A172 (cell line): ENCODE data around the gene F11. TPM values are rescaled to one million over a fixed set of nuclear protein-coding genes. Genes with fewer than 3 reads are reported as not detected.
A peak's percentile ranks its signal among the peaks of the same experiment; 100 is the strongest.
"Not testable (repeated sequence)": the region's sequence is repeated elsewhere in the genome, so short reads cannot be mapped to it uniquely, and the experiment has no call there.

Source experiments
- DNase-seq: peaks from one replicate; pipeline ENCODE4 v3.0.0-alpha.2; 2015; ENCODE audit warnings: low spot score
- total RNA-seq: library from RNA; depleted of rRNA; stranded (reverse); fragments of >200 nt; shearing (Covaris generic); gene quantifications from 2 replicates; pipeline ENCODE4 v1.2.3, GENCODE V29; 2014; rRNA removed

The F11 gene
- not detected in 2 replicates for total RNA-seq

DNA sequence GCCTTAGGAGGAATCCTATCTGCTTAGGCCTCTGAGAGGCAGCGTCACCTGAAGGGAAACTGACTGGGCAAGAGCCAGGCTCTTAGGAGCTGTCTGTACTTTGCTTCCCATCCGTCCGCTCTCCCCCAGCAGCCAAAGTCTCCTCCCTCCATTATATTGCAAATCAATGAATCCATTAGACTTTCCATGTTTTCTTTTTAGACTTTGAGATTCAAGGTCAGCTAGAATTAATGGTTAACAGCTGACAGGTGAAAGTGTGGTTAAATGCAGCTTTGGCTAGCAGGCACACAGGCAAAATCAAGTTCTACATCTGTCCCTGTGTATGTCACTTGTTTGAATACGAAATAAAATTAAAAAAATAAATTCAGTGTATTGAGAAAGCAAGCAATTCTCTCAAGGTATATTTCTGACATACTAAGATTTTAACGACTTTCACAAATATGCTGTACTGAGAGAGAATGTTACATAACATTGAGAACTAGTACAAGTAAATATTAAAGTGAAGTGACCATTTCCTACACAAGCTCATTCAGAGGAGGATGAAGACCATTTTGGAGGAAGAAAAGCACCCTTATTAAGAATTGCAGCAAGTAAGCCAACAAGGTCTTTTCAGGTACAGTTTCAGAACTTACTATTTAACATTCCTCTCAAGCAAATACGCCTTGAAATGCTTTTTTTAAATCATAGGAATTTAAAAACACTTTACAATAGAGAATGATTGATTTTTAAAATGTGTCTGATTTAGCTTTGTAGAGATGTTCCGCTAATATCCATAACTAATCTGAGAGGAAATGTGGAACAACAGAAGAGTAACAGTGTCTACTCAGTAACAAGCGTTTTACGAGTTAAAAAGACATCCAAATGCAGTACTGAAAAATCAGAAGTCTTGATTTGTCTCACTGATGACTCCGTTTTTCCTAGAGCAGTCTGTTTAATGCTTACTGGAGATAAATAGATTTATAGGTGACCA lies at the start of gene F11:
F11 (plus strand) TSS at position 507 of the 970 bp plus-strand sequence. CDS start 948 bp downstream, outside the sequence.
- DNase-seq: no peak

DNA sequence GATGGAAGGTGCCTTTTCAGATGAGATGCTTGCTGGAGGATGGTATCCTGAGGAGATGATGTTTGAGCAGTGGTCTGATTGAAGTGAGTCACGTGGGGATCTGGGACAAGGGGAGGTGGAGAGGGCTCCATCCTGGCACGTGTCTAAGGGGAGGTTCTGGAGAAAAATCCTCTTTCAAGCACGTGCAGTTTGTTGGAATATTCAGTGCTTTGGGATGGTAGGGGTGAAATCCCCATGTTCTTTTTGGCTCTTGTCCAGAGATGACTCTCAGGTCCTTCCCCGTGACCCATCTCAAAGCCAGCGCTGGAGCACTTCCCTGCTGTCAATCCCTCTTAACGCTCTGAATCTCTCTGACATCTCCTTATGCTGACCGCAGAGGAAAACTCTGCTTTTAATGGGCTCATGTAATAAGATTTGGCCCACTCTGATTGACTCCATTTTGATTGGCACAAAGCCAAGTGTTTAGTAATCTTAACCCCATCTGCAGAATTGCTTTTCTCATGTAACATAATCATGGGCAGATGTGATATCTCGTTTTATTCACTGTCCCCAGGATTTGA lies 49.4 kb upstream of the F11 start:
- no peak for DNase-seq

DNA sequence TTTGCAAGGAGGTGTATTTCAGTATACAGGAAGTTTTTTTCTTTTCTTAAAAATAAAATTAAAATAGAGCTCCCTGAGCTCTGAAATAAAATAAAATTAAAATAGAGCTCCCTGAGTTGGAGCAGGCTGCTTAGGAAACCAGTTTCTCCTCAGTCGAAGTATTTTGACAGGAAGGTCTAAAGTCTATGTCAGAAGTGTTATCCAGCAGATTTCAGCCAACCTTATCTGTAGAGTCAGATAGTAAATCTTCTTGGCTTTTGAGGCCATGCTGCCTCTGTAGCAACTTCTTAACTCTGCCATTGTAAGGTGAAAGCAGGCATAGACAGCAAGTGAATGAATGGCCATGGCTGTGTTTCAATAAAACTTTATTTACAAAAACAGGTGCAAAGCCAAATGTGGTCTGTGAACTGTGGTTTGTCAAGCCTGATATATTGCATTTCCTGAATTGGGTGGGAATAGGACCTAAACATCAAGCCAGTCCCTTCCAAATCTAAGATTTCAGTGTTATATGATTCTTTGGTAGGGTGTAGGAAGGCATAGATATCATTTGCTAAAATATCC lies 48.2 kb upstream of the F11 start:
- DNase-seq: no peak

DNA sequence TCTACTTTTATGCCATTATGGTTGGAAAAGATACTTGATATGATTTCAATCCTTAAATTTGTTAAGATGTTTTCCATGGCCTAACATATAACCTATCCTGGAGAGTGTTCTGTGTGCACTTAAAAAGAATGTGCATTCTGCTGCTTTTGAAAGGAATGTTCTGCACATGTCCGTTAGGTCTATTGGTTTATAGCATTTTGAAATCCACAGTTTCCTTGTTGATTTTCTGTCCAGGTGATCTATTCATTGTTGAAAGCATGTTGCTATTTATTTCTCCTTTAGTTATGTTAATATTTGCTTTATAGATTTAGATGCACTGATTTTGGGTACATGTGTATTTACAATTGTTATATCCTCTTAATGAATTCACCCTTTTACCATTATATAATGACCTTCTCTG lies 44.4 kb upstream of the F11 start:
- DNase-seq: no peak

DNA sequence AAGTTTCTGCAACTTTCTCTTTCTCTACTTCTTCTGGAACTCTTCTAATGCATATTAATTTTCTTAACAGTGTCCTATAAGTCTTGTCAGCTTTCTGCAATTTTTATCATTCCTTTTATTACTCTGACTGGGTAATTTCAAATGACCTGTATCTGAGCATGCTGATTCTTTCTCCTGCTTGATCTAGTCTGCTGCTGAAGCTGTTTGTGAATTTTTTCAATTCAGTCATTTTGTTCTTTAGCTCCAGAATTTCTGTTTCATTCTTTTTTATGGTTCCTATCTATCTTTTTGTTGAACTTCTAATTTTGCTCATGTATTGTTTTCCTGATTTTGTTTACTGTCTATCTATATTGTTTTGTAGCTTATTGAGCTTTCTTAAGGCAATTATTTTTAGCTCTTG lies 40.1 kb upstream of the F11 start:
- no peak for DNase-seq

DNA sequence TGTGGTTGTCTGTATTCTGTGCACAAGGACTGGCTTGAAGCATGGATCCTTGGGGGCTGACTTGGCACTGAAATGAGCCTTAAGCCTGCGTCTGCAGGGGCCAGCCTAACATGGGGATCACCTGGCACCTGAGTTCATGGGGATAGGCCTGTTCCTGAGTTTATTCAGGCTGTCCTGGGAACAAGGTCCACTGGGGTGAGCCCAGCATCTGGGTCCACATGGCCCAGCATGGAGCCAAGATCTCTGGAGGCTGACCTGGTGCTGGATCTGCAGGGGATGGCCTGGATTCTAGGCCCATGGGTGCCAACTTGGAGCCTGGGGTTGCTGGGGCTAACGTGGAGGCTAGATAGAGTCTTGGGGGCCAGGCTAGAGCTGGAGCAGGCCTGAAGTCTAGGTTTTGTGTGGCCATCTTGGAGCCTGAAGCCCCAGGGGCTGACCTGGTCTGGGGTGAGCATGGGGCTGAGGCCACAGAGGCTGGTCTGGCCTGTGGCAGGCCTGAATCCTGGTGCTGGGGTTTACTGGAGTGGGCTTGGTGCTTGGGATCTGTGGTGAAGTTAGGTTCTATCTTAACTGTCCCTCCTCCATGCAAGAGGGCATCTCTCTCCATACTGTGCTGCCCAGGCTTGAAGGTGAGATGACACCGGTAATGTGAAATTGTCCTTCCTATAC lies 39.3 kb upstream of the F11 start:
- DNase-seq: no peak

DNA sequence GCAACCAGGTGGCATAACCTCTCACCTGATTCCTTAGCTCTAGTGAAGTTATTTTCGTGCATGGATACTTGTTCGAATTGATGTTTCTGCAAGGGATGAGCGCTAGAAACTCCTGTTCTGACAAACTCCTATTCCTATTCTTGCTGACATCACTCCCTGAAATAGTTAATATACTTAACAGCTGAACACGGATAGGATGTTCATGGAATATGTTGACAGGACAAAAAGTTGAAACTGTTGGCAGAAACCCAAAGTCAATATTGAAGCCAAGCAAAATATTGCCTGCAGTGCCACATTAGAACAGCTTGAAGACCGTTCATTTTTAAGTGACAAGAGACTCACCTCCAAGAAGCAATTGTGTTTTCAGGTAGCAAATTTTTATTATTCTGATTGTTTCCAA lies 38.8 kb upstream of the F11 start, which contains the start of gene KLKB1:
KLKB1 (plus strand) TSS at position 287 of the 400 bp plus-strand sequence. CDS start 689 bp downstream, outside the sequence.
- no peak for DNase-seq

DNA sequence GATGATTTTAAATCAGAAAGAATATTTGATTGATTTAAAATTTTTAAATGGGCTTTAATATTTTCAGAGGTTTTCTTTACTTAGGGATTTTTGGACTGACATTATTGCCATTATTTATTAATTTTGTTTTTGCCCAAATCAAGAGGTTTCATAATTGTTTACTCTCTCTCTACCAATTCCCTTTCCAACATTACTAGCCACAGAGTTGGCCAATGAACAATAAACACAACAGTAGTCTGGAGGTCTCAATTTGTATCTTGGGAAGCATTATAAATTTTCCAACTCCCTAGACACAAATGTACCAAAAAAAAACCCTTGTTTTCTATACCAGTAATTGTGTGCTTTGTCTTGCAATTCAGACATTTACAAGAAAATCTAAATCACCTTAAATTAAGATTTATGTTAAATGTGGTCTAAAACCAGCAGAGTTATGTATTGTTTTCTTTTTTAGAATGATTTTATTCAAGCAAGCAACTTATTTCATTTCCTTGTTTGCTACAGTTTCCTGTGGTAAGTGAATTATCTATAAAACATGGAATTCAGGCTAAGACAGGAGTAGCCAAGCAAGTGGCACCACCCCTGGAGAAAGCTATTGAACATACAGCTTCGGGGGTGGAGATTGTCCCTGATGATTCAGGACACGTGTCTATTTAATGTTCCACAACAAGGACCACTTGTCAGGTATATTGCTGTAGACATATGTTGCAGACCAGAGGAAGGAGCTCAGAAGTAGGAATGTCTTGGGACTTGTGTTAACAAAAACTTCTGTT lies 38.1 kb upstream of the F11 start:
- peak; percentile 15 for DNase-seq

DNA sequence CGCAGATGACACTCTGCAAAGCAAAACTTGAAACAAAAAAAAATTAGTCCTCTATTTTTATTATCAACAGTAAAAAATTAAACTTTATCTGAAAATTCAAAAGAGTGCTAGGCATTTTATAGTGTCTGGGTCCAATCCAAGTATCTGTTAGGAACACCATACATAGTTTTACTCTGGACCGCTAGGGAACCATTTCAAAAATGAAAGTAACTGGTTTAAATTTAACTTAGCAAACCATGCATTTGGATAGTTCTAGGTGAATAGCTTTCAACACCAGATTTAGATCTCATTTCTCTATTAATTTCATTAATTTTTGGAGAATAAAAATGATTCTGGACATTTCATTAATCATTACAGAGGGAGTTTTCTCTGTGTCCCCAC lies 37.5 kb upstream of the F11 start:
- DNase-seq: no peak

DNA sequence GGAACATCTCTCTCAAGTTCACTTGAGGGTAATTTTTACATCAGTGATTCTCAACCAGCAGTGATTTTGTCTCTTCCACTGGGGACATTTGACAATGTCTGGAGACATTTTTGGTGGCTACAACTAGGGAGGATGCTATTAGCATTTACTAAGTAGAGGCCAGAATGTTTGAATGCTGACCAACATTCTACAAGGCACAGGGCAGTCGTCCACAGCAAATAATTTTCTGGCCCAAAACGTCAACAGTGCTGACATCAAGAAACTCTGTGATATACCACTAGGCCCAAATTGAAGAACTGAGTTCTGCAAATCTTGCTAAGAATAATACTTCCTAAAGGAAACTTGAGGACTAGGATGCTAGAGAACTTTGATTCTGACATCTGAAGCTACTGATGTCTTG lies 31.6 kb upstream of the F11 start:
- no peak for DNase-seq

DNA sequence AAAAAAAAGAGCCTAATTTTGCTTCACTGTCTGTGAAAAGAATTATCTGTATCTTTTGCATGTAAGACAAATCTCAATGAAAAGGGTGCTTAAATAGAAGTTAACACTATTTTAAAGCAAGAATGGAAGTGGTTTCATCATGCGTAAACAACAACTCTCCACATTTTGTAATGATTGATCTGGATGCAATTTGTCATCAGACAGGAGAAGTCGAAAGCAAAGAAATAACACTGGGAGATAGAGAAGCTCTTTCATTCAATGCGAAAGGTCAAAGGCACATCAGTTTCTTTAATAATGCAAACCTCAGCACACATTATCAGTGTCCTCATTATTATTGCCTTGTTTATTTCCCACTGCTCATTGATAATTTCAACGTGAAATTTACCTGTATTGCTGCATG lies 29.9 kb upstream of the F11 start:
- DNase-seq: no peak

DNA sequence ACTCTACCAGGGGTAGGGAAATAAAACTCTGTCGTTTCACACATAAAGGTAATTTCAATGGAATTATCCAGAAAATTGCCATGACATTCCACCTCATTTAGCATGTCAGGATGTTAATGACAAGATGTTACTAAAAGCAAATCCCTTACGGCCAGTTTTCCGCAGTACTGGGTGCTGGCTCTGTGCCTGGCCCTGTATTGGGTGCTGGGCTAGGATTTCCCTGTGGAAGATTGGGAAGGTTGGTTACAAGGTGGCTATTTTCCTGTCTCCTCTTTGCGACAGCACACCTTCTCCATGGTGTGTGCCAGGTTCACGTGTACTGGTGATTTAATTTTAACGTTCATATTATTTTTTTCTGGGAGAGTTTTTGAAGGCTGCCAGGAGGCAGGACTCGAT lies 25.5 kb upstream of the F11 start:
- DNase-seq: no peak

DNA sequence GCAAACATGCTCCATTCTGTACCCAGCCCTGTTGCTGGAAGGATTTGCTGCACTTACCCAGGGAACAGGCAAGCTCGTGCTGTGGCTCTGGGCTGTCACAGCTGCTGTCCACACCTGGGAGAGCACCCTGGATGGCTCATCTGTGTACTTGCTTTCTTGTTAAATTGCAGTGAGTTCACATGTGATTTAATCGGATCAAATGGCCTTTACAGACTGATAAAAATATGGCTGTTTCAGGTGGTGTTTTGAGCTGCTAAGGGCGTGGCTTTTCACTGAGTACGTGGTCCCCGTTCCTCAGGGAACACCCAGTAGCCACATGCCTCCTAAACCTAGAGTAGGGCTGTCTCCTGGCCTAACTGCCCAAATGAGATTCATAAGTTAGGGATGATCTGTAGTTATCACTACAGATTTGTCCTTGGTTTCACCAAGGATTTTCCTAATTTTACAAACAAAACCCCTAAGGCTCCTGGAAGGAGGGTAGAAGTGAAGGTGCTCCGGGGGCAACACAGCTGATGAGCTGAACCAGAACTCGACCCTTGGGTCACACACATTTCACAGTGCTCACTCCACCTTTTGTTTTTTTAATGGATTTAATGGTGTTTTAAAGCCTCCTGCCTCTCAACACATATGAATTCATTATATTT lies 25.0 kb upstream of the F11 start:
- DNase-seq: no peak

DNA sequence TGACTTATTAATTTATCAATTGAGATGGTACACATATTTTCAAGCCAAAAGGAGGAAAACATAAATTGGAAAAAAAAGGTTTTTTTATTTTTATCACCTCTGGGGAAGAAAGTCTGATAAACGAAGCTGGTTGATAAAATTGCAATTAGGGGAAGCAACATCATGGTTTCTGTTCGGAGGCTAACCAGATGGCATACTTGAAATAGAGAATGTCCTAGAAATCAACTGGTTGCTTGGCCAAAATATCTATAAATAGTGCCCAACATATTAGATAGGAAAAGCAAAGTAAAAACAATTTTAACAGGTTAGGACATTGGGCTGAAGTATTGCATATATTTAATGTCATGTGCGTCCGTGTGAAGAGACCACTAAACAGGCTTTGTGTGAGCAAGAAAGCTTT lies 24.4 kb upstream of the F11 start:
- DNase-seq: no peak

DNA sequence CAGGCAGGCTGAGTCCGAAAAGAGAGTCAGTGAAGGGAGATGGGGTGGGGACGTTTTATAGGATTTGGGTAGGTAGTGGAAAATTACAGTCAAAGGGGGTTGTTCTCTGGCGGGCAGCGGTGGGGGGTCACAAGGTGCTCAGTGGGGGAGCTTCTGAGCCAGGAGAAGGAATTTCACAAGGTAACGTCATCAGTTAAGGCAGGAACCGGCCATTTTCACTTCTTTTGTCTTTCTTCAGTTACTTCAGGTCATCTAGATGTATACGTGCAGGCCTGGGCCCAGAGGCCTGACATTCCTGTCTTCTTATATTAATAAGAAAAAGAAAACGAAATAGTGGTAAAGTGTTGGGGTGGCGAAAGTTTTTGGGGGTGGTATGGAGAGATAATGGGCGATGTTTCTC lies 24.0 kb upstream of the F11 start:
- not testable (repeated sequence) for DNase-seq

DNA sequence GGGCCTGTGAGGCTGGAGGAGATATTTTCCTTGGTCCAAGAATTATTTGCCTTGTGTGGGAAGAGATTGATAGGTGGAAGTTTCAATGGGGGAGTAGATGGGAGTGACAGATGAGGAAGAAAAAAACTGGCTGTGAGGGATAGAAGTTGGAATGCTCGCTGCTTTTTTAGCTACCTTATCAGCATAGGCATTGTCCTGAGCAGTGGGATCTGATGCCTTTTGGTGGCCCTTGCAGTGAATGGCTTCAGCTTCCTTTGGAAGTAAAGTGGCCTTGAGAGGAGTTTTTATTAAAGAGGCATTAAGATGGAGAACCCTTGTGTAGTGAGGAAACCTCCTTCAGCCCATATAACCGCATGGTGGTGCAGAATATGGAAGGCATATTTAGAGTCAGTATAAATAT lies 22.7 kb upstream of the F11 start:
- no peak for DNase-seq

DNA sequence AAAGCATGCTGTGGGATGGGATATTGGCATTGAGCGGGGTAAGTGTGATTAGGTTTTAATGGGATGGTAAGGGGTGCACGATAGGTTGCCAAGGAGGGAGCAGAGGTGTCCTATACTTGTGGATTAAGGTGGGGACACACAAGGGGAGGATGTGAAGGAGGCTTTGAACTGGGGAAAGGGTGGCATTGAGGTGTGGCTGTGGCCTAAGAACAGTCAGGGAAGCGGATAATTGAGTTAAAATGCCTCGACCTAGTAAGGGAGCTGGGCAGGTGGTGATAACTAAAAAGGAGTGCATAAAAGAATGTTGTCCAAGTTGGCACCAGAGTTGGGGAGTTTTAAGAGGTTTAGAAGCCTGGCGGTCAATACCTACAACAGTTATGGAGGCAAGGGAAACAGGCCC lies 21.2 kb upstream of the F11 start:
- no peak for DNase-seq

DNA sequence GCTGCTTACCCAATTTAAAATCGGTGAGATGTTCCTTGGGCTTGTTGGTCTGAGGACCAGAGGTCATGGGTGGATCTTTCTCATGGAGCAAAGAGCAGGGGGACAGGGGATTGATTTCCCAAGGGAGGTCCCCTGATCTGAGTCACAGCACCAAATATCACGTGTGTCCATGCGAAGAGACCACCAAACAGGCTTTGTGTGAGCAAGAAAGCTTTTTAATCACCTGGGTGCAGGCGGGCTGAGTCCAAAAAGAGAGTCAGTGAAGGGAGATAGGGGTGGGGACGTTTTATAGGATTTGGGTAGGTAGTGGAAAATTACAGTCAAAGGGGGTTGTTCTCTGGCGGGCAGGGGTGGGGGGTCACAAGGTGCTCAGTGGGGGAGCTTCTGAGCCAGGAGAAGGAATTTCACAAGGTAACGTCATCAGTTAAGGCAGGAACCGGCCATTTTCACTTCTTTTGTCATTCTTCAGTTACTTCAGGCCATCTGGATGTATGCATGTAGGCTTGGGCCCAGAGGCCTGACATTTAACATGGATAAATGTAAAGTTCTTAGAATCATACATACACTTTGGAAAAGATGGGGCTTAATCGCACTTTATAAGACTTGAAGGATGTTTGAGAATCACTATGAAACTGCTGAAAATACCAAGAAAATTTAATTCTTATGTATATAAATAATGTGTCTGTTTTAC lies 18.8 kb upstream of the F11 start:
- not testable (repeated sequence) for DNase-seq

DNA sequence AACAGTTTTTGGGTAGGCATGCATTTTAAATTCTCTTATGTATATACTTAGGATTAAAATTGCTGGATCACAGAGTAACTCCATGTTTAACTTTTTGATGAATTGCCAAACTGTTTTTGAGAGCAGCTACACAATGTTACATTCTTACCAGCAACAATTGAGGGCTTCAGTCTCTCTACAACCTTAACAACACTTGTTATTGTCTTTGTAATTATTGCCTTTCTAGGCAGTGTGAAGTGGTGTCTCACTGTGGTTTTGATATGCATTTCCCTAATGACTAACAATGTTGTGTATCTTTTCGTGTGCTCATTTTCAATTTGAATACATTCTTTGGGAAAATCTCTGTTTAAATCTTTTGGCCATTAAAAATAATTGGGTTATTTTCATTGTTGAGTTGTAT lies 17.3 kb upstream of the F11 start:
- DNase-seq: no peak
